Activated CD4-positive, alpha-beta T cell treated with anti-CD3 and anti-CD28 coated beads, Interleukin-2, amount 50 U/mL, for 48 hours (primary cell): Measurements from ENCODE around the gene JSRP1.

Experiments used
- DNase-seq, 2 experiments: peaks; one replicate each; pipeline ENCODE4 v3.0.0-alpha.2; 2020

The JSRP1 gene

GRCh38 chr19:2255982-2256685, at the start of gene JSRP1:
TSS of gene JSRP1 (minus strand) at chr19:2256417. CDS start at chr19:2255314, 1,103 bp downstream.
- DNase-seq = no peak

- no peak for DNase-seq
These were observed 49.4 kb upstream of the JSRP1 start for GRCh38 chr19:2305452-2306280.

GRCh38 chr19:2303211-2303798, 47.1 kb upstream of the JSRP1 start:
- no peak for DNase-seq

- no peak for DNase-seq
These were observed 46.3 kb upstream of the JSRP1 start for GRCh38 chr19:2302319-2303210.

- no peak for DNase-seq
These were observed 44.3 kb upstream of the JSRP1 start for GRCh38 chr19:2300533-2300932.

- DNase-seq = no peak
These were observed 39.9 kb upstream of the JSRP1 start for GRCh38 chr19:2296141-2296540.

- no peak for DNase-seq
These were observed 38.6 kb upstream of the JSRP1 start for GRCh38 chr19:2294687-2295335.

- DNase-seq = no peak
These were observed 35.1 kb upstream of the JSRP1 start for GRCh38 chr19:2291185-2291751.

- DNase-seq = peak; percentile 28 to 29
These were observed 34.4 kb upstream of the JSRP1 start for GRCh38 chr19:2290441-2291184.

- DNase-seq = peak; percentile 57 to 61
These were observed 33.7 kb upstream of the JSRP1 start for GRCh38 chr19:2289714-2290435.

GRCh38 chr19:2288818-2289713, 32.8 kb upstream of the JSRP1 start:
- no peak for DNase-seq

- DNase-seq = no peak
These were observed 32.2 kb upstream of the JSRP1 start for GRCh38 chr19:2288338-2288817.

GRCh38 chr19:2287585-2288337, 31.5 kb upstream of the JSRP1 start:
- DNase-seq = no peak

GRCh38 chr19:2286402-2287140, 30.4 kb upstream of the JSRP1 start:
- DNase-seq = no peak

GRCh38 chr19:2283835-2284507, 27.8 kb upstream of the JSRP1 start:
- DNase-seq = no peak

- DNase-seq = no peak
These were observed 26.6 kb upstream of the JSRP1 start for GRCh38 chr19:2282862-2283237.
